ENCODE data around the gene TRAPPC12.
"Not testable (repeated sequence)": the region's sequence is repeated elsewhere in the genome, so short reads cannot be mapped to it uniquely, and the experiment has no call there.

TRAPPC12 gene

GRCh38 chr2:3503483-3503882 lies 124.0 kb downstream of the TRAPPC12 start:
- Histone ChIP-seq H3K4me3 (ENCODE audit: low read depth, low read length) (no peak overlapping the region), H3K27ac (no peak overlapping the region), H3K36me3 (peaks cover 43% of the 10 kb centered on the region), H3K9me3 (ENCODE audit: severe bottlenecking) (no peaks in the 10 kb centered on the region), H3K27me3 (ENCODE audit: insufficient read depth, low read depth, severe bottlenecking) (no peaks in the 10 kb centered on the region)
- TF ChIP-seq CTCF (IDR thresholded peaks at IDR 0.05; ENCODE audit: low read depth, low read length) = no peak
- no peak for DNase-seq

- Histone ChIP-seq H3K4me3 (ENCODE audit: low read depth, low read length) (no peak overlapping the region), H3K9me3 (ENCODE audit: severe bottlenecking) (no peaks in the 10 kb centered on the region), H3K36me3 (peaks cover 41% of the 10 kb centered on the region), H3K27me3 (ENCODE audit: insufficient read depth, low read depth, severe bottlenecking) (no peaks in the 10 kb centered on the region), H3K27ac (no peak overlapping the region)
- DNase-seq = no peak
- TF ChIP-seq CTCF (IDR thresholded peaks at IDR 0.05; ENCODE audit: low read depth, low read length) = no peak
Measured at GRCh38 chr2:3504741-3505140, 125.2 kb downstream of the TRAPPC12 start.

- no peaks in the 10 kb centered on the region for H3K9me3 ChIP-seq (ENCODE audit: severe bottlenecking)
- H3K4me3 ChIP-seq (ENCODE audit: low read depth, low read length) = peak overlapping the region; percentile 4
- H3K36me3 ChIP-seq = peaks cover 48% of the 10 kb centered on the region
- peak overlapping the region; percentile 57 for H3K27ac ChIP-seq
- no peak for TF ChIP-seq CTCF (IDR thresholded peaks at IDR 0.05; ENCODE audit: low read depth, low read length)
- DNase-seq = peak; percentile 69
- H3K27me3 ChIP-seq (ENCODE audit: insufficient read depth, low read depth, severe bottlenecking) = no peaks in the 10 kb centered on the region
Measured at GRCh38 chr2:3505771-3506170, 126.3 kb downstream of the TRAPPC12 start.

GRCh38 chr2:3512086-3512485 lies 132.6 kb downstream of the TRAPPC12 start:
- H3K27me3 ChIP-seq (ENCODE audit: insufficient read depth, low read depth, severe bottlenecking) = no peaks in the 10 kb centered on the region
- no peak overlapping the region for H3K27ac ChIP-seq
- TF ChIP-seq CTCF (IDR thresholded peaks at IDR 0.05; ENCODE audit: low read depth, low read length) = no peak
- H3K36me3 ChIP-seq = peaks cover 67% of the 10 kb centered on the region
- H3K4me3 ChIP-seq (ENCODE audit: low read depth, low read length) = no peak overlapping the region
- peaks cover 6% of the 10 kb centered on the region for H3K9me3 ChIP-seq (ENCODE audit: severe bottlenecking)
- DNase-seq = peak; percentile 1

- peaks cover 65% of the 10 kb centered on the region for H3K36me3 ChIP-seq
- peaks cover 6% of the 10 kb centered on the region for H3K9me3 ChIP-seq (ENCODE audit: severe bottlenecking)
Measured at GRCh38 chr2:3513026-3513810, 133.7 kb downstream of the TRAPPC12 start.

GRCh38 chr2:3515438-3515837 lies 135.9 kb downstream of the TRAPPC12 start:
- H3K36me3 ChIP-seq = peaks cover 46% of the 10 kb centered on the region
- H3K27ac ChIP-seq; H3K9me3 ChIP-seq (ENCODE audit: severe bottlenecking); H3K27me3 ChIP-seq (ENCODE audit: insufficient read depth, low read depth, severe bottlenecking); H3K4me3 ChIP-seq (ENCODE audit: low read depth, low read length); DNase-seq: not testable (repeated sequence)

More at GRCh38 chr2:3513026-3513810, 133.7 kb downstream of the TRAPPC12 start:
- TF ChIP-seq CTCF (IDR thresholded peaks at IDR 0.05; ENCODE audit: low read depth, low read length) = no peak
- no peaks in the 10 kb centered on the region for H3K27me3 ChIP-seq (ENCODE audit: insufficient read depth, low read depth, severe bottlenecking)
- no peak overlapping the region for H3K4me3 ChIP-seq (ENCODE audit: low read depth, low read length)
- peak; percentile 8 for DNase-seq
- no peak overlapping the region for H3K27ac ChIP-seq

Measured in WERI-Rb-1 (cell line).